H1 (cell line): Measurements from ENCODE around the gene IFNL2. TPM values are rescaled to one million over a fixed set of nuclear protein-coding genes. Genes with fewer than 3 reads are reported as not detected.

Experiments used
- CTCF ChIA-PET: fragments of 300-600 bp; sonication (Branson Sonifier 250); formaldehyde crosslinking; loops from one replicate; lab custom pipeline; 2021; ENCODE audit not compliant: partially characterized antibody; lab: Charles Lee
- POLR2A ChIA-PET: fragments of 300-600 bp; sonication (Branson Sonifier 250); formaldehyde crosslinking; loops from one replicate; lab custom pipeline; 2021; ENCODE audit warnings: inconsistent platforms; ENCODE audit not compliant: partially characterized antibody; lab: Charles Lee
- DNase-seq, 2 experiments: peaks; one replicate each; pipeline versions ENCODE4 v3.0.0 to v3.0.0-alpha.2; 2010 to 2022; ENCODE audit warnings: low spot score in 2 of 2, low read depth in 1 of 2, mixed read lengths in 1 of 2
- FAIRE-seq: peaks from 2 replicates; lab custom pipeline; 2011; peaks lifted over from hg19 to GRCh38; lab: Jason Lieb, UNC
- H2AFZ ChIP-seq: 2 replicates; pipeline ENCODE4 v1.8.1; 2012; ENCODE audit warnings: low read length, inconsistent platforms
- H2AK5ac ChIP-seq: 2 replicates; pipeline ENCODE4 v1.6.1; 2013; ENCODE audit warnings: low read depth, low read length
- H2BK120ac ChIP-seq: replicated peaks from 2 replicates; pipeline ENCODE3; 2013; ENCODE audit warnings: low read depth, low read length, inconsistent platforms
- H2BK12ac ChIP-seq: 2 replicates; pipeline ENCODE4 v1.6.1; 2013; ENCODE audit warnings: low read depth, low read length
- H2BK15ac ChIP-seq: 2 replicates; pipeline ENCODE4 v1.6.1; 2013; ENCODE audit warnings: low read length
- H2BK20ac ChIP-seq: 2 replicates; pipeline ENCODE4 v1.6.1; 2013; ENCODE audit warnings: low read length
- H2BK5ac ChIP-seq: 2 replicates; pipeline ENCODE4 v1.6.1; 2013; ENCODE audit warnings: low read depth, low read length
- H3K14ac ChIP-seq: 2 replicates; pipeline ENCODE4 v1.6.1; 2013; ENCODE audit warnings: inconsistent platforms; ENCODE audit not compliant: insufficient read length
- H3K18ac ChIP-seq: 2 replicates; pipeline ENCODE4 v1.6.1; 2013; ENCODE audit warnings: low read length; ENCODE audit errors: extremely low read depth
- H3K23ac ChIP-seq: 2 replicates; pipeline ENCODE4 v1.6.1; 2013; ENCODE audit warnings: inconsistent platforms; ENCODE audit not compliant: insufficient read length
- H3K23me2 ChIP-seq: 2 replicates; pipeline ENCODE4 v1.6.1; 2013; ENCODE audit warnings: low read depth, low read length
- H3K27ac ChIP-seq: 2 replicates; pipeline ENCODE4 v1.6.1; 2011; ENCODE audit warnings: low read depth, low read length, inconsistent platforms
- H3K27me3 ChIP-seq, 4 experiments: replicated peaks in 1 of 4; 1 replicate in 1 of 4; 2 replicates in 3 of 4; pipeline versions ENCODE4 v1.6.1 to v1.8.1; 2011 to 2013; ENCODE audit warnings: low read length in 3 of 4, mild to moderate bottlenecking in 3 of 4, inconsistent platforms in 2 of 4, mixed read lengths in 2 of 4, moderate library complexity in 1 of 4; ENCODE audit not compliant: control insufficient read depth in 3 of 4, insufficient read depth in 3 of 4; ENCODE audit errors: extremely low read depth in 1 of 4
- H3K36me3 ChIP-seq, 4 experiments: 2 replicates each; pipeline versions ENCODE4 v1.6.1 to v1.8.1; 2011 to 2013; ENCODE audit warnings: mild to moderate bottlenecking in 4 of 4, low read length in 3 of 4, moderate library complexity in 2 of 4, control low read depth in 1 of 4, inconsistent platforms in 1 of 4; ENCODE audit not compliant: insufficient read depth in 4 of 4, control insufficient read depth in 2 of 4
- H3K4ac ChIP-seq: replicated peaks from 2 replicates; pipeline ENCODE3; 2013; ENCODE audit warnings: low read length, low read depth, mixed read lengths, inconsistent platforms; ENCODE audit not compliant: insufficient read length
- H3K4me1 ChIP-seq, 4 experiments: replicated peaks in 1 of 4; 1 replicate in 1 of 4; 2 replicates in 3 of 4; pipeline versions ENCODE4 v1.6.1 to v1.8.1; 2011 to 2013; ENCODE audit warnings: low read length in 3 of 4, inconsistent platforms in 2 of 4, mixed read lengths in 1 of 4; ENCODE audit not compliant: insufficient read depth in 4 of 4, control insufficient read depth in 3 of 4
- H3K4me2 ChIP-seq, 2 experiments: 2 replicates each; pipeline versions ENCODE4 v1.6.1 to v1.8.1; 2011 to 2013; ENCODE audit warnings: low read depth in 2 of 2, low read length in 2 of 2, control low read depth in 1 of 2, inconsistent platforms in 1 of 2, mild to moderate bottlenecking in 1 of 2; ENCODE audit not compliant: insufficient read depth in 1 of 2
- H3K4me3 ChIP-seq, 4 experiments: fragments of 200-600, 300-600 bp in 1 of 4; sonication (generic), shearing (Covaris generic), sonication (Bioruptor Twin) in 1 of 4; 2 replicates each; pipeline versions ENCODE4 v1.5.1 to v1.8.1; 2011 to 2016; ENCODE audit warnings: low read length in 4 of 4, low read depth in 3 of 4, control low read depth in 2 of 4, inconsistent platforms in 2 of 4, mild to moderate bottlenecking in 2 of 4, mixed read lengths in 1 of 4, moderate library complexity in 1 of 4; ENCODE audit not compliant: insufficient read depth in 2 of 4; ENCODE audit errors: extremely low read depth in 1 of 4
- H3K56ac ChIP-seq: replicated peaks from 2 replicates; pipeline ENCODE3; 2013; ENCODE audit warnings: low read depth, mild to moderate bottlenecking, mixed read lengths, low read length, inconsistent platforms; ENCODE audit not compliant: insufficient read length
- H3K79me1 ChIP-seq: 2 replicates; pipeline ENCODE4 v1.6.1; 2013; ENCODE audit warnings: low read depth, low read length, control low read depth
- H3K79me2 ChIP-seq, 2 experiments: 2 replicates each; pipeline versions ENCODE4 v1.6.1 to v1.8.1; 2012 to 2013; ENCODE audit warnings: low read length in 2 of 2, mild to moderate bottlenecking in 2 of 2, inconsistent platforms in 1 of 2; ENCODE audit not compliant: insufficient read depth in 2 of 2, control insufficient read depth in 1 of 2
- H3K9ac ChIP-seq, 4 experiments: replicated peaks in 1 of 4; 1 replicate in 1 of 4; 2 replicates in 3 of 4; pipeline versions ENCODE4 v1.6.1 to v1.8.1; 2011 to 2013; ENCODE audit warnings: low read depth in 3 of 4, low read length in 3 of 4, control low read depth in 2 of 4, mild to moderate bottlenecking in 2 of 4, moderate library complexity in 2 of 4, inconsistent platforms in 1 of 4; ENCODE audit errors: extremely low read depth in 1 of 4
- H3K9me3 ChIP-seq, 2 experiments: 2 replicates each; pipeline versions ENCODE4 v1.6.1 to v1.8.1; 2012 to 2013; ENCODE audit warnings: mild to moderate bottlenecking in 2 of 2, moderate library complexity in 2 of 2, control low read depth in 1 of 2, inconsistent platforms in 1 of 2, low read depth in 1 of 2, low read length in 1 of 2, mixed read lengths in 1 of 2; ENCODE audit not compliant: insufficient read depth in 2 of 2
- H4K20me1 ChIP-seq, 2 experiments: replicated peaks in 1 of 2; 2 replicates each; pipeline versions ENCODE3 to v1.8.1; 2011 to 2013; ENCODE audit warnings: inconsistent platforms in 2 of 2, low read length in 2 of 2, mild to moderate bottlenecking in 1 of 2; ENCODE audit not compliant: insufficient read depth in 2 of 2, control insufficient read depth in 1 of 2
- H4K5ac ChIP-seq: 2 replicates; pipeline ENCODE4 v1.6.1; 2013; ENCODE audit warnings: low read length, low read depth, mixed read lengths, inconsistent platforms; ENCODE audit not compliant: insufficient read length
- H4K8ac ChIP-seq: 2 replicates; pipeline ENCODE4 v1.8.0; 2013; ENCODE audit warnings: mild to moderate bottlenecking, moderate library complexity, low read length, inconsistent platforms; ENCODE audit not compliant: insufficient read depth; ENCODE audit errors: extremely low read depth
- H4K91ac ChIP-seq: replicated peaks from 2 replicates; pipeline ENCODE3; 2013; ENCODE audit warnings: low read length, mixed read lengths, inconsistent platforms; ENCODE audit not compliant: insufficient read length
- BACH1 ChIP-seq: IDR thresholded peaks from 2 replicates; pipeline ENCODE4 v1.6.1; 2012; ENCODE audit warnings: low read length, improper control_type of control experiment
- CHD2 ChIP-seq: IDR thresholded peaks from 2 replicates; pipeline ENCODE4 v1.6.1; 2012; ENCODE audit warnings: low read length, improper control_type of control experiment
- EGR1 ChIP-seq: IDR thresholded peaks from 2 replicates; pipeline ENCODE4 v1.6.1; 2011; ENCODE audit warnings: low read depth, low read length, borderline replicate concordance
- HDAC2 ChIP-seq, 2 experiments: fragments of 300-600 bp in 1 of 2; sonication (generic) in 1 of 2; IDR thresholded peaks; 2 replicates each; pipeline ENCODE4 v1.6.1; 2011 to 2012; ENCODE audit warnings: low read depth in 2 of 2, low read length in 2 of 2, mild to moderate bottlenecking in 2 of 2, moderate library complexity in 2 of 2, borderline replicate concordance in 1 of 2, inconsistent platforms in 1 of 2
- MAFK ChIP-seq: IDR thresholded peaks from 2 replicates; pipeline ENCODE4 v1.6.1; 2012; ENCODE audit warnings: low read depth, mild to moderate bottlenecking, improper control_type of control experiment, low read length
- PHF8 ChIP-seq: fragments of 200-600 bp; sonication (generic); conservative IDR thresholded peaks from 2 replicates; pipeline ENCODE4 v1.7.1; 2012; ENCODE audit warnings: low read depth, mild to moderate bottlenecking, inconsistent platforms, low read length, moderate library complexity
- POLR2AphosphoS5 ChIP-seq: IDR thresholded peaks from 2 replicates; pipeline ENCODE4 v1.6.1; 2011; ENCODE audit warnings: low read depth, low read length
- RNF2 ChIP-seq: fragments of 200-900, 300-1000 bp; sonication (generic); IDR thresholded peaks from 2 replicates; pipeline ENCODE4 v1.7.1; 2016; ENCODE audit warnings: borderline replicate concordance, low read depth, mild to moderate bottlenecking, antibody characterized with exemption, low read length; ENCODE audit not compliant: poor library complexity, severe bottlenecking; ENCODE audit errors: missing control alignments
- SIX5 ChIP-seq: IDR thresholded peaks from 2 replicates; pipeline ENCODE4 v1.6.1; 2011; ENCODE audit warnings: mild to moderate bottlenecking, low read depth, low read length
- TAF7 ChIP-seq: optimal IDR thresholded peaks from 2 replicates; pipeline ENCODE3; 2011; ENCODE audit warnings: low read depth, mild to moderate bottlenecking, inconsistent platforms, low read length, moderate library complexity, borderline replicate concordance
- YY1 ChIP-seq: IDR thresholded peaks from 2 replicates; pipeline ENCODE4 v1.6.1; 2011; ENCODE audit warnings: low read depth, mild to moderate bottlenecking, low read length
- WGBS, 2 experiments: shearing (Covaris generic) in 1 of 2; methylation state at CpG; one replicate each; pipeline versions ENCODE4 v1.1.6 to v1.1.7; 2013 to 2015; ENCODE audit warnings: low lambda C conversion rate in 2 of 2, mixed read lengths in 2 of 2, inconsistent platforms in 1 of 2, low coverage in 1 of 2, missing lambda C conversion rate in 1 of 2; ENCODE audit not compliant: insufficient replicate concordance in 2 of 2, insufficient coverage in 1 of 2, insufficient read length in 1 of 2; ENCODE audit errors: extremely low coverage in 1 of 2, missing lambda C conversion rate in 1 of 2; 5-methylcytosine and 5-hydroxymethylcytosine counted together
- polyA plus RNA-seq, 7 experiments: library from polyadenylated mRNA; depleted of rRNA in 3 of 7; stranded (reverse) in 5 of 7; unstranded in 2 of 7; fragments of >200 nt in 5 of 7; fragments of 200-250 nt in 2 of 7; gene quantifications; 1 replicate in 5 of 7; 2 replicates in 1 of 7; 4 replicates in 1 of 7; pipeline versions ENCODE4 v1.2.1 to v1.2.3, GENCODE V29; 2011 to 2013; ENCODE audit warnings: missing spikeins in 2 of 7, mixed read lengths in 2 of 7
- total RNA-seq: library from RNA; stranded (reverse); fragmentation: NEBNext Ultra II Directional; extraction: Animal tissue kit (Norgen Biotek cat#: 25700); gene quantifications from 2 replicates; pipeline ENCODE4 v1.2.1, GENCODE V29; 2021
- TF ChIP-seq, protein P1 (sequence below): IDR thresholded peaks from 2 replicates; pipeline ENCODE4 v1.6.1; 2012; ENCODE audit warnings: low read length, inconsistent platforms

IFNL2 gene
- total and polyA plus RNA-seq, 2 of the 8 experiments (the other 6 are each of a cell fraction or from before 2014, with no cell fraction given) = not detected

DNA sequence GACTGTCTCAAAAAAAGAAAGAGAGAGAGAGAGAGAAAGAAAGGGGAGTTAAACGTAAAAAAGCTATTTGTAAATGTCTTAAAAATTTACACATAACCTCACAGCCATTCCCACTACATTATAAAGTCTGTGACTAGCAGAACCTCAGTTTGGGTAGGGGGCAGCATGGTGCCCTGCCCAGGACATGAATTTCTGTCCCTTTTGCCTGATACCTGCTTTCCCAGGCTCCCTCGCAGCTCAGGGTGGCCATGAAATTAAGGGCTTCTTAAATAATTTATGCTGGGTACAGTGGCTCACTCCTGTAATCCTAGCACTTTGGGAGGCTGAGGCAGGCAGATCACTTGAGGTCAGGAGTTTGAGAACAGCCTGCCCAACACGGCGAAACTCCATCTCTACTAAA is 32.8 kb downstream of the IFNL2 start:
- whole genome bisulfite sequencing, 2 experiments = 85% methylated on average over 4 of the region's 4 CpGs; no CpG with 5 or more reads in 1 of the 2 experiments
- H4K91ac ChIP-seq = no peak overlapping the region
- TF ChIP-seq TAF7 (no peak), HDAC2 (IDR thresholded peaks at IDR 0.05; ENCODE audit: borderline replicate concordance in 1 of 2, low read depth in 2 of 2, low read length in 2 of 2) (no peak), EGR1 (no peak), YY1 (no peak), POLR2AphosphoS5 (no peak), PHF8 (no peak), CHD2 (no peak), BACH1 (no peak), RNF2 (no peak), SIX5 (no peak), MAFK (no peak)
- TF ChIP-seq, protein P1, sequence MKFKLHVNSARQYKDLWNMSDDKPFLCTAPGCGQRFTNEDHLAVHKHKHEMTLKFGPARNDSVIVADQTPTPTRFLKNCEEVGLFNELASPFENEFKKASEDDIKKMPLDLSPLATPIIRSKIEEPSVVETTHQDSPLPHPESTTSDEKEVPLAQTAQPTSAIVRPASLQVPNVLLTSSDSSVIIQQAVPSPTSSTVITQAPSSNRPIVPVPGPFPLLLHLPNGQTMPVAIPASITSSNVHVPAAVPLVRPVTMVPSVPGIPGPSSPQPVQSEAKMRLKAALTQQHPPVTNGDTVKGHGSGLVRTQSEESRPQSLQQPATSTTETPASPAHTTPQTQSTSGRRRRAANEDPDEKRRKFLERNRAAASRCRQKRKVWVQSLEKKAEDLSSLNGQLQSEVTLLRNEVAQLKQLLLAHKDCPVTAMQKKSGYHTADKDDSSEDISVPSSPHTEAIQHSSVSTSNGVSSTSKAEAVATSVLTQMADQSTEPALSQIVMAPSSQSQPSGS = no peak

More for the DNA sequence above, 32.8 kb downstream of the IFNL2 start:
- FAIRE-seq = no peak
- Histone ChIP-seq H3K9me3 (no peaks in the 10 kb centered on the region), H4K5ac (no peak overlapping the region), H3K27me3 (peaks cover 0 to 9% (median 0%) of the 10 kb centered on the region in 4 experiments; a peak in 2 of 7 replicates), H4K8ac (no peak overlapping the region), H2AFZ (no peak overlapping the region), H3K27ac (no peak overlapping the region), H2BK12ac (no peak overlapping the region), H3K4me1 (peaks cover 0 to 14% (median 10%) of the 10 kb centered on the region in 4 experiments; a peak in 6 of 7 replicates), H3K4me3 (no peak overlapping the region), H3K9ac (no peak overlapping the region), H3K23ac (no peak overlapping the region), H3K56ac (no peak overlapping the region), H3K14ac (no peak overlapping the region), H3K4ac (no peak overlapping the region), H2BK15ac (no peak overlapping the region), H2BK120ac (no peak overlapping the region), H2BK5ac (no peak overlapping the region), H2AK5ac (no peak overlapping the region), H4K20me1 (no peaks in the 10 kb centered on the region), H3K23me2 (peaks cover 2% of the 10 kb centered on the region; the same call in 1 of the 2 replicates), H3K18ac (no peak overlapping the region), H3K79me2 (no peaks in the 10 kb centered on the region), H2BK20ac (no peak overlapping the region), H3K36me3 (no peaks in the 10 kb centered on the region), H3K4me2 (no peak overlapping the region), H3K79me1 (no peaks in the 10 kb centered on the region)
- CTCF ChIA-PET = interaction anchor here (0.8 to 1.3 kb wide), 2 partner anchors 11 to 19 kb away, joined by 3 to 6 read pairs; no protein-coding TSS in a partner anchor
- DNase-seq = no peak
- POLR2A ChIA-PET = interaction anchor here (1.0 kb wide), 1 partner anchor 10 kb away, joined by 3 read pairs; no protein-coding TSS in a partner anchor
